ENCODE measurements around the gene ADSS1.

ADSS1 gene

GRCh38 chr14:104715416-104715815 is 8.6 kb upstream of the ADSS1 start:
- Histone ChIP-seq H3K36me3 (no peaks in the 10 kb centered on the region), H3K9me3 (no peaks in the 10 kb centered on the region), H3K4me1 (ENCODE audit: control insufficient read depth in 1 of 2, insufficient read depth in 1 of 2, low read depth in 1 of 2, low read length in 1 of 2) (no peaks in the 10 kb centered on the region), H3K27me3 (no peaks in the 10 kb centered on the region), H3K4me3 (ENCODE audit: low read depth in 1 of 2, low read length in 1 of 2) (no peak overlapping the region), H3K27ac (no peak overlapping the region)
- no peak for TF ChIP-seq CTCF (IDR thresholded peaks at IDR 0.05)

- Histone ChIP-seq H3K9me3 (no peaks in the 10 kb centered on the region), H3K4me3 (ENCODE audit: low read depth in 1 of 2, low read length in 1 of 2) (no peak overlapping the region), H3K27ac (no peak overlapping the region), H3K4me1 (ENCODE audit: control insufficient read depth in 1 of 2, insufficient read depth in 1 of 2, low read depth in 1 of 2, low read length in 1 of 2) (no peaks in the 10 kb centered on the region), H3K27me3 (no peaks in the 10 kb centered on the region), H3K36me3 (no peaks in the 10 kb centered on the region)
- TF ChIP-seq CTCF (IDR thresholded peaks at IDR 0.05), result no peak
Observed at GRCh38 chr14:104715871-104716270, 8.2 kb upstream of the ADSS1 start.

GRCh38 chr14:104717137-104717536 is 6.9 kb upstream of the ADSS1 start:
- Histone ChIP-seq H3K4me1 (ENCODE audit: control insufficient read depth in 1 of 2, insufficient read depth in 1 of 2, low read depth in 1 of 2, low read length in 1 of 2) (no peaks in the 10 kb centered on the region), H3K9me3 (no peaks in the 10 kb centered on the region), H3K27ac (no peak overlapping the region), H3K27me3 (no peaks in the 10 kb centered on the region), H3K4me3 (ENCODE audit: low read depth in 1 of 2, low read length in 1 of 2) (no peak overlapping the region), H3K36me3 (no peaks in the 10 kb centered on the region)
- no peak for TF ChIP-seq CTCF (IDR thresholded peaks at IDR 0.05)

GRCh38 chr14:104717646-104718045 is 6.4 kb upstream of the ADSS1 start:
- H3K27me3 ChIP-seq, result peaks cover 1% of the 10 kb centered on the region
- no peak for TF ChIP-seq CTCF (IDR thresholded peaks at IDR 0.05)
- no peak overlapping the region for H3K4me3 ChIP-seq (ENCODE audit: low read depth in 1 of 2, low read length in 1 of 2)
- peaks cover 0 to under 1% of the 10 kb centered on the region in 2 experiments for H3K4me1 ChIP-seq (ENCODE audit: control insufficient read depth in 1 of 2, insufficient read depth in 1 of 2, low read depth in 1 of 2, low read length in 1 of 2)
- no peaks in the 10 kb centered on the region for H3K9me3 ChIP-seq
- H3K27ac ChIP-seq, result no peak overlapping the region
- no peaks in the 10 kb centered on the region for H3K36me3 ChIP-seq

- no peak overlapping the region for H3K27ac ChIP-seq
- TF ChIP-seq CTCF (IDR thresholded peaks at IDR 0.05), result no peak
- no peaks in the 10 kb centered on the region for H3K9me3 ChIP-seq
- peaks cover 3 to 6% of the 10 kb centered on the region in 2 experiments for H3K4me1 ChIP-seq (ENCODE audit: control insufficient read depth in 1 of 2, insufficient read depth in 1 of 2, low read depth in 1 of 2, low read length in 1 of 2)
- no peaks in the 10 kb centered on the region for H3K36me3 ChIP-seq
- peaks cover 6% of the 10 kb centered on the region for H3K27me3 ChIP-seq
- H3K4me3 ChIP-seq (ENCODE audit: low read depth in 1 of 2, low read length in 1 of 2), result no peak overlapping the region
Observed at GRCh38 chr14:104718147-104718546, 5.9 kb upstream of the ADSS1 start.

DNA sequence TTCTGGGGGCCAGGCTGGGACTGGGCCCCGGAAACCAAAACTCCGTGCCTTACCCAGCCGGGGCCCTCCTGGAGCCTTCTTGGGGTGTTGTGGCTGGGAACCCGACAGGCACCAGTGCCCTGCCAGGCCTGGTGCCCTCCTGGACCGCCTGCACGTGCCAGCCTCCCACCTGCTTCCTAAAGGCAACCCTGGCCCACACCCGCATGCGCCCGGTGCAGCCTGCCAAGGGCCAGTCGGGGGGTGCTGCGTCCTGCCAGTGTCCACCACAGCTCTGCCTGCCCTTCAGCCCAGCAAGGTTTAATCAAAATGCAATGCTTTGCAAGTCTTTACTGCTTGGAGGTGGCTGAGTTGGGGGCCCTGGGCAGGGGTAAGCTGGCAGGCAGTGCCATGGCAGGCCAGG is 5.2 kb upstream of the ADSS1 start:
- no peak for TF ChIP-seq CTCF (IDR thresholded peaks at IDR 0.05)
- no peaks in the 10 kb centered on the region for H3K36me3 ChIP-seq
- H3K4me1 ChIP-seq (ENCODE audit: control insufficient read depth in 1 of 2, insufficient read depth in 1 of 2, low read depth in 1 of 2, low read length in 1 of 2), result peaks cover 7 to 13% of the 10 kb centered on the region in 2 experiments
- H3K4me3 ChIP-seq (ENCODE audit: low read depth in 1 of 2, low read length in 1 of 2), result no peak overlapping the region
- no peaks in the 10 kb centered on the region for H3K9me3 ChIP-seq
- no peak overlapping the region for H3K27ac ChIP-seq
- H3K27me3 ChIP-seq, result peaks cover 9% of the 10 kb centered on the region
